Measurements from ENCODE around the gene PSMG4. TPM values are rescaled to one million over a fixed set of nuclear protein-coding genes. Genes with fewer than 3 reads are reported as not detected.

Gene PSMG4
- total and polyA plus RNA-seq, 2 donors from 2014 or later: 24.9 to 36.8 TPM

GRCh38 chr6:3266170-3266569, 7.4 kb downstream of the PSMG4 start:
- intact Hi-C loops (cut with DNase I): no loop called here
- H3K36me3 ChIP-seq (ENCODE audit: control insufficient read depth in 2 of 3, insufficient read depth in 3 of 3, low read length in 3 of 3): peaks cover 0 to 11% (median 5%) of the 10 kb centered on the region in 3 donors

GRCh38 chr6:3267162-3267561, 8.4 kb downstream of the PSMG4 start:
- no peak overlapping the region for H3K9ac ChIP-seq (ENCODE audit: low read length in 3 of 3)
- no peak overlapping the region for H3K27ac ChIP-seq (ENCODE audit: low read depth in 2 of 2, low read length in 2 of 2)
- DNase-seq: no peak
- intact Hi-C loops (cut with DNase I): no loop called here
- no peak for TF ChIP-seq CTCF (IDR thresholded peaks at IDR 0.05; ENCODE audit: borderline replicate concordance, extremely low read depth, insufficient read depth)
- H3K4me1 ChIP-seq (ENCODE audit: control insufficient read depth in 2 of 3, insufficient read depth in 2 of 3, low read depth in 1 of 3, low read length in 3 of 3): peaks cover 0 to 7% (median 6%) of the 10 kb centered on the region in 3 donors
- no peaks in the 10 kb centered on the region for H3K27me3 ChIP-seq (ENCODE audit: control insufficient read depth, insufficient read depth, low read length)
- no peak overlapping the region for H3K4me3 ChIP-seq (ENCODE audit: low read length in 3 of 3)
- H3K9me3 ChIP-seq (ENCODE audit: control insufficient read depth in 2 of 3, insufficient read depth in 1 of 3, low read length in 3 of 3): no peaks in the 10 kb centered on the region
- peaks cover 0 to 21% (median 7%) of the 10 kb centered on the region in 3 donors for H3K36me3 ChIP-seq (ENCODE audit: control insufficient read depth in 2 of 3, insufficient read depth in 3 of 3, low read length in 3 of 3)
- FAIRE-seq: no peak

More at GRCh38 chr6:3266170-3266569, 7.4 kb downstream of the PSMG4 start:
- DNase-seq (no peak), FAIRE-seq (no peak)
- H3K9me3 ChIP-seq (ENCODE audit: control insufficient read depth in 2 of 3, insufficient read depth in 1 of 3, low read length in 3 of 3): no peaks in the 10 kb centered on the region
- H3K9ac ChIP-seq (ENCODE audit: low read length in 3 of 3): no peak overlapping the region
- peaks cover 0 to 14% (median 12%) of the 10 kb centered on the region in 3 donors for H3K4me1 ChIP-seq (ENCODE audit: control insufficient read depth in 2 of 3, insufficient read depth in 2 of 3, low read depth in 1 of 3, low read length in 3 of 3)
- no peak overlapping the region for H3K27ac ChIP-seq (ENCODE audit: low read depth in 2 of 2, low read length in 2 of 2)
- no peak for TF ChIP-seq CTCF (IDR thresholded peaks at IDR 0.05; ENCODE audit: borderline replicate concordance, extremely low read depth, insufficient read depth)
- H3K4me3 ChIP-seq (ENCODE audit: low read length in 3 of 3): no peak overlapping the region
- no peaks in the 10 kb centered on the region for H3K27me3 ChIP-seq (ENCODE audit: control insufficient read depth, insufficient read depth, low read length)

GRCh38 chr6:3268680-3269079, 9.9 kb downstream of the PSMG4 start:
- H3K36me3 ChIP-seq (ENCODE audit: control insufficient read depth in 2 of 3, insufficient read depth in 3 of 3, low read length in 3 of 3): peaks cover 0 to 24% (median 9%) of the 10 kb centered on the region in 3 donors
- FAIRE-seq (no peak), DNase-seq (no peak)
- intact Hi-C loops (cut with DNase I): no loop called here
- H3K9ac ChIP-seq (ENCODE audit: low read length in 3 of 3): no peak overlapping the region
- TF ChIP-seq CTCF (IDR thresholded peaks at IDR 0.05; ENCODE audit: borderline replicate concordance, extremely low read depth, insufficient read depth): no peak
- no peaks in the 10 kb centered on the region for H3K27me3 ChIP-seq (ENCODE audit: control insufficient read depth, insufficient read depth, low read length)
- peaks cover 0 to 5% (median 4%) of the 10 kb centered on the region in 3 donors for H3K4me1 ChIP-seq (ENCODE audit: control insufficient read depth in 2 of 3, insufficient read depth in 2 of 3, low read depth in 1 of 3, low read length in 3 of 3)
- no peak overlapping the region for H3K27ac ChIP-seq (ENCODE audit: low read depth in 2 of 2, low read length in 2 of 2)
- no peaks in the 10 kb centered on the region for H3K9me3 ChIP-seq (ENCODE audit: control insufficient read depth in 2 of 3, insufficient read depth in 1 of 3, low read length in 3 of 3)
- H3K4me3 ChIP-seq (ENCODE audit: low read length in 3 of 3): no peak overlapping the region

Data from kidney (tissue), 14 donors.